SK-N-SH treated with all-trans-retinoic acid at 6 μM for 48 hours (cell line): ENCODE data around the gene DENND2A.

ENCODE experiments used
- ATAC-seq: fragments of 200-7000 bp; cut with Tn5 transposase; 3 replicates; pipeline ENCODE4 v1.9.1; 2020; ENCODE audit warnings: mild to moderate bottlenecking, moderate library complexity
- ARNTL ChIP-seq: fragments of 450-650 bp; formaldehyde crosslinking; IDR thresholded peaks from 2 replicates; pipeline ENCODE4 v1.5.0; 2020; ENCODE audit warnings: low read depth, mild to moderate bottlenecking, moderate library complexity, borderline replicate concordance
- BACH2 ChIP-seq: fragments of 250-450 bp; sonication (Bioruptor Pico); IDR thresholded peaks from 2 replicates; pipeline ENCODE4 v1.9.0; 2021; ENCODE audit warnings: mild to moderate bottlenecking, borderline replicate concordance
- CREB5 ChIP-seq: fragments of 250-450 bp; sonication (Bioruptor Pico); IDR thresholded peaks from 2 replicates; pipeline ENCODE4 v1.5.1; 2020; ENCODE audit warnings: low read depth, mild to moderate bottlenecking, moderate library complexity
- CSRNP3 ChIP-seq: fragments of 250-450 bp; sonication (Bioruptor Pico); IDR thresholded peaks from 2 replicates; pipeline ENCODE4 v1.5.1; 2021; ENCODE audit warnings: mild to moderate bottlenecking, moderate library complexity
- ESRRG ChIP-seq: fragments of 250-450 bp; sonication (Bioruptor Pico); IDR thresholded peaks from 2 replicates; pipeline ENCODE4 v1.6.1; 2021; ENCODE audit warnings: mild to moderate bottlenecking
- PATZ1 ChIP-seq: fragments of 250-450 bp; sonication (Bioruptor Pico); IDR thresholded peaks from 2 replicates; pipeline ENCODE4 v1.8.0; 2020; ENCODE audit warnings: mild to moderate bottlenecking, moderate library complexity, borderline replicate concordance
- POU6F1 ChIP-seq: fragments of 250-450 bp; sonication (Bioruptor Pico); IDR thresholded peaks from 2 replicates; pipeline ENCODE4 v1.8.0; 2021; ENCODE audit warnings: low read depth, mild to moderate bottlenecking, moderate library complexity, borderline replicate concordance
- RARB ChIP-seq: fragments of 250-450 bp; sonication (Bioruptor Pico); IDR thresholded peaks from 2 replicates; pipeline ENCODE4 v1.8.0; 2021; ENCODE audit warnings: mild to moderate bottlenecking, moderate library complexity
- SNAI2 ChIP-seq: fragments of 250-450 bp; sonication (Bioruptor Pico); IDR thresholded peaks from 2 replicates; pipeline ENCODE4 v1.5.0; 2020; ENCODE audit warnings: mild to moderate bottlenecking, moderate library complexity
- TCF4 ChIP-seq: fragments of 250-450 bp; sonication (Bioruptor Pico); IDR thresholded peaks from 2 replicates; pipeline ENCODE4 v1.8.0; 2021; ENCODE audit warnings: mild to moderate bottlenecking, moderate library complexity, borderline replicate concordance
- TOX ChIP-seq: fragments of 250-450 bp; sonication (Bioruptor Pico); IDR thresholded peaks from 2 replicates; pipeline ENCODE4 v1.8.0; 2021; ENCODE audit warnings: mild to moderate bottlenecking, moderate library complexity, borderline replicate concordance
- TSHZ2 ChIP-seq: fragments of 250-450 bp; sonication (Bioruptor Pico); IDR thresholded peaks from 2 replicates; pipeline ENCODE4 v1.5.0; 2020; ENCODE audit warnings: mild to moderate bottlenecking, moderate library complexity
- ZC3H10 ChIP-seq: fragments of 250-450 bp; sonication (Bioruptor Pico); IDR thresholded peaks from 2 replicates; pipeline ENCODE4 v1.5.1; 2021; ENCODE audit warnings: mild to moderate bottlenecking, moderate library complexity
- ZFP3 ChIP-seq: fragments of 250-450 bp; sonication (Bioruptor Pico); IDR thresholded peaks from 2 replicates; pipeline ENCODE4 v1.5.0; 2020; ENCODE audit warnings: mild to moderate bottlenecking, moderate library complexity
- ZFP30 ChIP-seq: fragments of 450-650 bp; formaldehyde crosslinking; IDR thresholded peaks from 2 replicates; pipeline ENCODE4 v1.5.0; 2022; ENCODE audit warnings: mild to moderate bottlenecking, moderate library complexity
- ZNF565 ChIP-seq: fragments of 450-650 bp; formaldehyde crosslinking; conservative IDR thresholded peaks from 2 replicates; pipeline ENCODE4 v1.5.0; 2020; ENCODE audit warnings: low read depth, mild to moderate bottlenecking, moderate library complexity
- ZNF8 ChIP-seq: fragments of 450-650 bp; formaldehyde crosslinking; IDR thresholded peaks from 2 replicates; pipeline ENCODE4 v1.5.0; 2020; ENCODE audit warnings: mild to moderate bottlenecking, moderate library complexity

Gene DENND2A

GRCh38 chr7:140618306-140618705 is 22.3 kb downstream of the DENND2A start (continued):
- no peak for TF ChIP-seq TSHZ2 (CRISPR knock-in tag)
- no peak for TF ChIP-seq SNAI2
- no peak for TF ChIP-seq POU6F1
- no peak for TF ChIP-seq BACH2
- TF ChIP-seq TOX (CRISPR knock-in tag) = no peak
- TF ChIP-seq CSRNP3 (CRISPR knock-in tag) = no peak

GRCh38 chr7:140617081-140617480 is 23.5 kb downstream of the DENND2A start:
- no peak for ATAC-seq
- TF ChIP-seq RARB (no peak), SNAI2 (no peak), ZNF565 (no peak), ARNTL (CRISPR knock-in tag) (no peak), CSRNP3 (CRISPR knock-in tag) (no peak)

- TF ChIP-seq ZNF565 = no peak
- no peak for TF ChIP-seq POU6F1
- no peak for TF ChIP-seq ZNF8
- no peak for TF ChIP-seq SNAI2
- no peak for TF ChIP-seq ZFP30 (CRISPR knock-in tag)
- TF ChIP-seq CREB5 (CRISPR knock-in tag) = no peak
- TF ChIP-seq BACH2 = no peak
- no peak for TF ChIP-seq TSHZ2 (CRISPR knock-in tag)
- TF ChIP-seq ZFP3 = no peak
- TF ChIP-seq, all 23 proteins: peak for 0
- ATAC-seq = no peak
Observed at GRCh38 chr7:140616328-140616727, 24.3 kb downstream of the DENND2A start.

- ATAC-seq = no peak
- no peak for TF ChIP-seq ESRRG (CRISPR knock-in tag)
- no peak for TF ChIP-seq ZFP3
- no peak for TF ChIP-seq ZNF565
- no peak for TF ChIP-seq CSRNP3 (CRISPR knock-in tag)
- TF ChIP-seq ZFP30 (CRISPR knock-in tag) = no peak
- TF ChIP-seq ZC3H10 = no peak
- TF ChIP-seq BACH2 = no peak
- TF ChIP-seq PATZ1 (CRISPR knock-in tag) = no peak
- no peak for TF ChIP-seq TCF4 (CRISPR knock-in tag)
Observed at GRCh38 chr7:140611641-140612040, 29.0 kb downstream of the DENND2A start.
